Gastrocnemius medialis (tissue), 4 donors: ENCODE measurements around the gene ANKRD30BL.
"Not testable (repeated sequence)": the region's sequence is repeated elsewhere in the genome, so short reads cannot be mapped to it uniquely, and the experiment has no call there.

Experiments
- POLR2A ChIP-seq, 2 donors: fragments of 450-650 bp; IDR thresholded peaks; one replicate each; pipeline ENCODE4 v1.6.1; 2017; ENCODE audit warnings: antibody characterized with exemption in 2 of 2, mild to moderate bottlenecking in 2 of 2, moderate library complexity in 2 of 2
- TF ChIP-seq, protein P1 (sequence below), 5 experiments: fragments of 450-650 bp in 3 of 5; fragments of 200-600 bp in 2 of 5; sonication (generic) in 2 of 5; IDR thresholded peaks in 4 of 5; conservative IDR thresholded peaks in 1 of 5; 1 replicate in 4 of 5; 2 replicates in 1 of 5; pipeline ENCODE4 v1.5.1; 2016 to 2019; ENCODE audit warnings: antibody characterized with exemption in 5 of 5, mild to moderate bottlenecking in 3 of 5, moderate library complexity in 3 of 5

DNA sequence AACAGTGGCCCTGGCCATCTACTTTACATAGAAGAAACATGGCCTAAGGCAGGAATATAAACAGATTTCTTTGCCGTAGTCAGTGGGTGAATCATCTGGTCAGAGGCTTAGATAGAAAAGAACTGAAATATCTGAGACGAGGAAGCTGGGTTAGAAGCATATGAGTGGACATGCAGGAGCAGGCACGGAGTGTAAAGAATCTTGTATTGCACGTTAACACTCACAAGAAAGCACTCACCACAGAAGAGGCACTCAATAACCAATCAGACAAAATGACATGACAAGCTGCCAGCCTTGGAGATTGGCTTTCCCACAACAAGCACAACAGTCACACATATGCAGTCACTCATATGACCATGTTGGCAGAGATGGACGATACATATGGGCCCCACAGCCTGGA is 31.1 kb upstream of the ANKRD30BL start:
- TF ChIP-seq POLR2A (IDR thresholded peaks at IDR 0.05): not testable (repeated sequence)
- TF ChIP-seq, protein P1, sequence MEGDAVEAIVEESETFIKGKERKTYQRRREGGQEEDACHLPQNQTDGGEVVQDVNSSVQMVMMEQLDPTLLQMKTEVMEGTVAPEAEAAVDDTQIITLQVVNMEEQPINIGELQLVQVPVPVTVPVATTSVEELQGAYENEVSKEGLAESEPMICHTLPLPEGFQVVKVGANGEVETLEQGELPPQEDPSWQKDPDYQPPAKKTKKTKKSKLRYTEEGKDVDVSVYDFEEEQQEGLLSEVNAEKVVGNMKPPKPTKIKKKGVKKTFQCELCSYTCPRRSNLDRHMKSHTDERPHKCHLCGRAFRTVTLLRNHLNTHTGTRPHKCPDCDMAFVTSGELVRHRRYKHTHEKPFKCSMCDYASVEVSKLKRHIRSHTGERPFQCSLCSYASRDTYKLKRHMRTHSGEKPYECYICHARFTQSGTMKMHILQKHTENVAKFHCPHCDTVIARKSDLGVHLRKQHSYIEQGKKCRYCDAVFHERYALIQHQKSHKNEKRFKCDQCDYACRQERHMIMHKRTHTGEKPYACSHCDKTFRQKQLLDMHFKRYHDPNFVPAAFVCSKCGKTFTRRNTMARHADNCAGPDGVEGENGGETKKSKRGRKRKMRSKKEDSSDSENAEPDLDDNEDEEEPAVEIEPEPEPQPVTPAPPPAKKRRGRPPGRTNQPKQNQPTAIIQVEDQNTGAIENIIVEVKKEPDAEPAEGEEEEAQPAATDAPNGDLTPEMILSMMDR (IDR thresholded peaks at IDR 0.05 in 4 of 5, conservative IDR thresholded peaks at IDR 0.05 in 1 of 5): not testable (repeated sequence)
